PC-3 (cell line): Measurements from ENCODE around the gene TFE3.

Source experiments
- EZH2 ChIP-seq: fragments of 300-600 bp; sonication (generic); IDR thresholded peaks from one replicate; pipeline ENCODE4 v1.6.1; 2017; ENCODE audit warnings: antibody characterized with exemption, mild to moderate bottlenecking, low read length; ENCODE audit not compliant: unreplicated experiment
- EZH2phosphoT487 ChIP-seq: fragments of 300-600 bp; sonication (generic); IDR thresholded peaks from 2 replicates; pipeline ENCODE4 v1.6.1; 2018; ENCODE audit warnings: mild to moderate bottlenecking, antibody characterized with exemption, low read length, borderline replicate concordance
- TF ChIP-seq, protein P1 (sequence below): fragments of 300-600 bp; sonication (generic); conservative IDR thresholded peaks from 2 replicates; pipeline ENCODE4 v1.5.1; 2017; ENCODE audit warnings: antibody characterized with exemption, low read depth, mild to moderate bottlenecking, low read length

DNA sequence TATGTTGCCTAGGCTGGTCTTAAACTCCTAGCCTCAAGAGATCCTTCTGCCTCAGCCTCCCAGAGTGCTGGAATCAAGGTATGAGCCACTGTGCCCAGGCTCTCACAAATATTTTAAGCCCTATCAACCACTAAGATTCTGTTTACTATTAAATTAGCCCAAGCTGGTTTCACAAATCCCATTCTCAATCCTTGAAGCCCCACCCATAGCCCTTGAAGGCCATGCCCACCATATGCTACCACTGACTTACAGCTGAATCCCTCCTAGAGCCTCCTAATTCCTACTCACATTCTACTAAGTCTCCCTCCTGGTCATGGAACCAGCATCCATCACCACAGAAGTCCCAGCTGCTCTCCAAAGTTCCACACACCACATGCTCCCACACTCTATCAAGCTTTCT, 50.8 kb downstream of the TFE3 start:
- TF ChIP-seq, protein P1, sequence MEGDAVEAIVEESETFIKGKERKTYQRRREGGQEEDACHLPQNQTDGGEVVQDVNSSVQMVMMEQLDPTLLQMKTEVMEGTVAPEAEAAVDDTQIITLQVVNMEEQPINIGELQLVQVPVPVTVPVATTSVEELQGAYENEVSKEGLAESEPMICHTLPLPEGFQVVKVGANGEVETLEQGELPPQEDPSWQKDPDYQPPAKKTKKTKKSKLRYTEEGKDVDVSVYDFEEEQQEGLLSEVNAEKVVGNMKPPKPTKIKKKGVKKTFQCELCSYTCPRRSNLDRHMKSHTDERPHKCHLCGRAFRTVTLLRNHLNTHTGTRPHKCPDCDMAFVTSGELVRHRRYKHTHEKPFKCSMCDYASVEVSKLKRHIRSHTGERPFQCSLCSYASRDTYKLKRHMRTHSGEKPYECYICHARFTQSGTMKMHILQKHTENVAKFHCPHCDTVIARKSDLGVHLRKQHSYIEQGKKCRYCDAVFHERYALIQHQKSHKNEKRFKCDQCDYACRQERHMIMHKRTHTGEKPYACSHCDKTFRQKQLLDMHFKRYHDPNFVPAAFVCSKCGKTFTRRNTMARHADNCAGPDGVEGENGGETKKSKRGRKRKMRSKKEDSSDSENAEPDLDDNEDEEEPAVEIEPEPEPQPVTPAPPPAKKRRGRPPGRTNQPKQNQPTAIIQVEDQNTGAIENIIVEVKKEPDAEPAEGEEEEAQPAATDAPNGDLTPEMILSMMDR, result no peak
- TF ChIP-seq EZH2phosphoT487 (no peak), EZH2 (no peak)
